Measurements from ENCODE around the gene IL17RD.

GRCh38 chr3:57161915-57162314, 3.2 kb downstream of the IL17RD start:
- TF ChIP-seq POLR2A (IDR thresholded peaks at IDR 0.05) (no peak), POLR2AphosphoS5 (IDR thresholded peaks at IDR 0.05; ENCODE audit: insufficient read depth in 1 of 2, low read depth in 1 of 2) (no peak)
- TF ChIP-seq, protein P1, sequence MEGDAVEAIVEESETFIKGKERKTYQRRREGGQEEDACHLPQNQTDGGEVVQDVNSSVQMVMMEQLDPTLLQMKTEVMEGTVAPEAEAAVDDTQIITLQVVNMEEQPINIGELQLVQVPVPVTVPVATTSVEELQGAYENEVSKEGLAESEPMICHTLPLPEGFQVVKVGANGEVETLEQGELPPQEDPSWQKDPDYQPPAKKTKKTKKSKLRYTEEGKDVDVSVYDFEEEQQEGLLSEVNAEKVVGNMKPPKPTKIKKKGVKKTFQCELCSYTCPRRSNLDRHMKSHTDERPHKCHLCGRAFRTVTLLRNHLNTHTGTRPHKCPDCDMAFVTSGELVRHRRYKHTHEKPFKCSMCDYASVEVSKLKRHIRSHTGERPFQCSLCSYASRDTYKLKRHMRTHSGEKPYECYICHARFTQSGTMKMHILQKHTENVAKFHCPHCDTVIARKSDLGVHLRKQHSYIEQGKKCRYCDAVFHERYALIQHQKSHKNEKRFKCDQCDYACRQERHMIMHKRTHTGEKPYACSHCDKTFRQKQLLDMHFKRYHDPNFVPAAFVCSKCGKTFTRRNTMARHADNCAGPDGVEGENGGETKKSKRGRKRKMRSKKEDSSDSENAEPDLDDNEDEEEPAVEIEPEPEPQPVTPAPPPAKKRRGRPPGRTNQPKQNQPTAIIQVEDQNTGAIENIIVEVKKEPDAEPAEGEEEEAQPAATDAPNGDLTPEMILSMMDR (IDR thresholded peaks at IDR 0.05), result no peak

All from vagina (tissue), 2 donors.